ENCODE data around the gene TPO. TPM values are rescaled to one million over a fixed set of nuclear protein-coding genes. Genes with fewer than 3 reads are reported as not detected.

The TPO gene
- polyA plus RNA-seq, 1 donor from 2014 or later: not detected

DNA sequence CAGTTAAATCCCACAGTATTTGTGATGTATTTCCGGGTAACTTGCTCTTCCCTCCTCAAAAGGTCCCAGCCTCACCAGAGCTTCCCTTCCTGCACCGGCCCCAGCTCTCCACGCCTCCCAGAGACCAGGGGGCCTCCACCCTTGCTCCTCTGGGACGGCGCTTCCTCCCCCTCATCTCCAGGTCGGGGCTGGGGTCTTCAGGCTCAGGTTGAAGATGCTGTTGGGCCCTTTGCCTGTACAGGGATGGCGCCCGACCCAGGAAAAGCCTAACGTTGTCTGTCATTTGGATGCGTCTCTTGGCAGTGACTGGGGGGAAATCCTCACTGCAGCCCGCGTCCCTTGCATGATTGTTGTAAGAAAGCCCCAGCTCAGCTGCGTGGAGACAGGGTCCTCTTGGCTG is 126.7 kb downstream of the TPO start:
- no peaks in the 10 kb centered on the region for H3K36me3 ChIP-seq (ENCODE audit: insufficient read depth, low read length)
- no peaks in the 10 kb centered on the region for H3K27me3 ChIP-seq (ENCODE audit: insufficient read depth, low read depth, low read length)
- no peak for TF ChIP-seq SMC3 (conservative IDR thresholded peaks at IDR 0.05; ENCODE audit: poor library complexity)
- no peak for TF ChIP-seq REST (IDR thresholded peaks at IDR 0.05; ENCODE audit: borderline replicate concordance)
- TF ChIP-seq, protein P1, sequence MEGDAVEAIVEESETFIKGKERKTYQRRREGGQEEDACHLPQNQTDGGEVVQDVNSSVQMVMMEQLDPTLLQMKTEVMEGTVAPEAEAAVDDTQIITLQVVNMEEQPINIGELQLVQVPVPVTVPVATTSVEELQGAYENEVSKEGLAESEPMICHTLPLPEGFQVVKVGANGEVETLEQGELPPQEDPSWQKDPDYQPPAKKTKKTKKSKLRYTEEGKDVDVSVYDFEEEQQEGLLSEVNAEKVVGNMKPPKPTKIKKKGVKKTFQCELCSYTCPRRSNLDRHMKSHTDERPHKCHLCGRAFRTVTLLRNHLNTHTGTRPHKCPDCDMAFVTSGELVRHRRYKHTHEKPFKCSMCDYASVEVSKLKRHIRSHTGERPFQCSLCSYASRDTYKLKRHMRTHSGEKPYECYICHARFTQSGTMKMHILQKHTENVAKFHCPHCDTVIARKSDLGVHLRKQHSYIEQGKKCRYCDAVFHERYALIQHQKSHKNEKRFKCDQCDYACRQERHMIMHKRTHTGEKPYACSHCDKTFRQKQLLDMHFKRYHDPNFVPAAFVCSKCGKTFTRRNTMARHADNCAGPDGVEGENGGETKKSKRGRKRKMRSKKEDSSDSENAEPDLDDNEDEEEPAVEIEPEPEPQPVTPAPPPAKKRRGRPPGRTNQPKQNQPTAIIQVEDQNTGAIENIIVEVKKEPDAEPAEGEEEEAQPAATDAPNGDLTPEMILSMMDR (IDR thresholded peaks at IDR 0.05; ENCODE audit: poor library complexity, severe bottlenecking): no peak
- TF ChIP-seq POLR2AphosphoS5 (IDR thresholded peaks at IDR 0.05): no peak
- TF ChIP-seq RAD21 (conservative IDR thresholded peaks at IDR 0.05): no peak

GRCh38 chr2:1540481-1540880 is 127.2 kb downstream of the TPO start:
- Histone ChIP-seq H3K27ac (ENCODE audit: low read length) (no peak overlapping the region), H2AFZ (ENCODE audit: low read depth, low read length) (no peak overlapping the region), H3K4me2 (ENCODE audit: low read length) (no peak overlapping the region), H3F3A (ENCODE audit: insufficient read depth, low read length, poor library complexity, severe bottlenecking) (no peaks in the 10 kb centered on the region), H3K36me3 (ENCODE audit: insufficient read depth, low read length) (no peaks in the 10 kb centered on the region), H3K9me3 (ENCODE audit: low read length) (no peaks in the 10 kb centered on the region), H3K79me2 (replicated peaks; ENCODE audit: insufficient read depth, low read length) (no peaks in the 10 kb centered on the region), H3K27me3 (ENCODE audit: insufficient read depth, low read depth, low read length) (no peaks in the 10 kb centered on the region), H3K4me3 (ENCODE audit: low read length) (no peak overlapping the region), H4K20me1 (ENCODE audit: insufficient read depth) (no peaks in the 10 kb centered on the region), H3K9me2 (ENCODE audit: insufficient read depth, low read length) (no peaks in the 10 kb centered on the region), H3K9ac (ENCODE audit: low read length) (no peak overlapping the region)
- TF ChIP-seq REST (IDR thresholded peaks at IDR 0.05; ENCODE audit: borderline replicate concordance) (no peak), POLR2AphosphoS5 (IDR thresholded peaks at IDR 0.05) (no peak), EP300 (conservative IDR thresholded peaks at IDR 0.05; ENCODE audit: poor library complexity, severe bottlenecking) (no peak), SMC3 (conservative IDR thresholded peaks at IDR 0.05; ENCODE audit: poor library complexity) (no peak), MXI1 (conservative IDR thresholded peaks at IDR 0.05; ENCODE audit: poor library complexity, severe bottlenecking) (no peak), RAD21 (conservative IDR thresholded peaks at IDR 0.05) (no peak), TAF1 (IDR thresholded peaks at IDR 0.05; ENCODE audit: low read depth) (no peak), EZH2 (IDR thresholded peaks at IDR 0.05; ENCODE audit: borderline replicate concordance, insufficient read depth, low read length, poor library complexity, severe bottlenecking) (no peak)
- TF ChIP-seq, protein P1 (IDR thresholded peaks at IDR 0.05; ENCODE audit: poor library complexity, severe bottlenecking): no peak

More for the DNA sequence above, 126.7 kb downstream of the TPO start:
- H3F3A ChIP-seq (ENCODE audit: insufficient read depth, low read length, poor library complexity, severe bottlenecking): no peaks in the 10 kb centered on the region
- H2AFZ ChIP-seq (ENCODE audit: low read depth, low read length): no peak overlapping the region
- H3K9ac ChIP-seq (ENCODE audit: low read length): no peak overlapping the region
- H3K27ac ChIP-seq (ENCODE audit: low read length): no peak overlapping the region
- no peaks in the 10 kb centered on the region for H3K9me3 ChIP-seq (ENCODE audit: low read length)
- H4K20me1 ChIP-seq (ENCODE audit: insufficient read depth): no peaks in the 10 kb centered on the region
- no peak overlapping the region for H3K4me3 ChIP-seq (ENCODE audit: low read length)
- H3K9me2 ChIP-seq (ENCODE audit: insufficient read depth, low read length): no peaks in the 10 kb centered on the region
- no peak overlapping the region for H3K4me2 ChIP-seq (ENCODE audit: low read length)
- H3K79me2 ChIP-seq (replicated peaks; ENCODE audit: insufficient read depth, low read length): no peaks in the 10 kb centered on the region
